Stimulated activated CD4-positive, alpha-beta T cell treated with anti-CD3 and anti-CD28 coated beads, Interleukin-4, amount 100 ng/mL, for 4 hours (primary cell): Measurements from ENCODE around the gene CASP6.

ENCODE experiments used
- DNase-seq, 2 experiments: peaks; one replicate each; pipeline ENCODE4 v3.0.0-alpha.2; 2020

Gene CASP6

GRCh38 chr4:109665783-109666485 is 37.3 kb downstream of the CASP6 start:
- no peak for DNase-seq

- DNase-seq: no peak
These were observed 40.5 kb downstream of the CASP6 start for GRCh38 chr4:109662771-109663170.

DNA sequence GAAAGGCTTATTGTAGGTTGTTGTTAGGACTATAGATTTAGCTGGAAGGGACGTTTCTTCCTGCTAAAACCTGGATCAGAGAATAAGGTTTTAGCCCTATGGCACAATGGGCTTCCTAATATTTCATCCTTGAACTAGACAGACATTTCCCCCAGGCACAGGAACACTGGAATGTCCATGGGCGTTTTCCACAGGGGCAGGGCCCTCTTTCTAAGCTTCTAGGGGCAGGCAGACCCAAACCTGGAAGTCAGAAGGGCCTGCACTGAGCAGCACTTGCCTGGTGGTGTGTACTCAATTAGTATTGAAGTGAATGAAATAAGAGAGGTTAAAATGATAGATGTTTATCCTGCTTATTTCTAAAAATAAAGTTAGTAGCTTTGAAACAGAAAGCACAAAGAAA is 41.1 kb downstream of the CASP6 start:
- no peak for DNase-seq

- no peak for DNase-seq
These were observed 44.3 kb downstream of the CASP6 start for GRCh38 chr4:109658871-109659410.

DNA sequence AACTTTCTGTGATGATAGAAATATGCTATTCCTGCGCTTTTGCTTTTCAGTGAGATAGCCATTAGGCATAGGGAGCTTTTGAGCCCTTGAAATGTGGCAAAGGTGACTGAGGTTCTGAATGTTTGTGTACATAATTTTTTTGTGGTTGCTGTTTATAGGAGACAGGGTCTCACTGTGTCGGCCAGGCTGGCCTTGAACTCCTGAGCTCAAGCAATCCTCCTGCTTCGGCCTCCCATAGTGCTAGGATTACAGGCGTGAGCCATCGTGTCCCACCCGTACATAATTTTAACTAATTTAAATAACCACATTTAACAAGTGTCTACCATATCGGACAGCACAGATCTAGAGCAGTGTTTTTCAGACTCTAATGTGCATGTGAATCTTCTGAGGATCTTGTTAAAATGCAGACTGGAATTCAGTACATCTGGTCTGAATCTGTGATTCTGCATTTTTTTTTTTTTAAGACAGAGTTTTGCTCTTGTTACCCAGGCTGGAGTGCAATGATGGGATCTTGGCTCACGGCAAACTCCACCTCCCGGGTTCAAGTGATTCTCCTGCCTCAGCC is 45.3 kb downstream of the CASP6 start:
- DNase-seq: no peak

GRCh38 chr4:109655396-109655795 is 47.8 kb downstream of the CASP6 start:
- no peak for DNase-seq

- DNase-seq: peak in 1 of 2 experiments; percentile 9
These were observed 53.4 kb downstream of the CASP6 start for GRCh38 chr4:109649872-109650271.

DNA sequence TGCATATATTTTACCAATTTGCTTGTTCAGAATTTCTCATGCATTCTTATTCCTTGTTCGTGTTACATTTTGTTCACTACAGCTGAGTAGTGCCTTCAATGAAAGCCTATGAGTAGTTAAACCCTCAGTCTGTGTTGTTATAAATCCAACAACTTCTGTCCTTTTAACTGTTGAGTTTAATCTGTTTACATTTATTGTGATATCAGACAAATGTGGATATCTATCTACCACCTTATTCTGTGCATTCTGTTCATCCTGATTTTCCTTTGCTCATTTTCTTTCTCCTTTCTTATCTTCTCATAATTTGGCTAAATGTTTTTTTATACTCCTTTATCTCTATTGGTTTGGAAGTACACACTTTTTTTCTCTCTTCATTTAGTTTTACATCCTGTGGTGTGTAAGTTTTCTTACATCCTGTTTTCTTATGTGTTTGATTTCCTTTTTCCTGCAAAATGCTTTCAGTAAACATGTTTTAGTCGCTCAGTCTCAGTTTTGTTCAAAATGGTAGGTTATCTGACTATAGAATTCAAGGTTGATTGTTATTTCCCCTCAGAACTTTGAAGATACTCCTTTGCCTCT is 54.2 kb downstream of the CASP6 start:
- DNase-seq: no peak

DNA sequence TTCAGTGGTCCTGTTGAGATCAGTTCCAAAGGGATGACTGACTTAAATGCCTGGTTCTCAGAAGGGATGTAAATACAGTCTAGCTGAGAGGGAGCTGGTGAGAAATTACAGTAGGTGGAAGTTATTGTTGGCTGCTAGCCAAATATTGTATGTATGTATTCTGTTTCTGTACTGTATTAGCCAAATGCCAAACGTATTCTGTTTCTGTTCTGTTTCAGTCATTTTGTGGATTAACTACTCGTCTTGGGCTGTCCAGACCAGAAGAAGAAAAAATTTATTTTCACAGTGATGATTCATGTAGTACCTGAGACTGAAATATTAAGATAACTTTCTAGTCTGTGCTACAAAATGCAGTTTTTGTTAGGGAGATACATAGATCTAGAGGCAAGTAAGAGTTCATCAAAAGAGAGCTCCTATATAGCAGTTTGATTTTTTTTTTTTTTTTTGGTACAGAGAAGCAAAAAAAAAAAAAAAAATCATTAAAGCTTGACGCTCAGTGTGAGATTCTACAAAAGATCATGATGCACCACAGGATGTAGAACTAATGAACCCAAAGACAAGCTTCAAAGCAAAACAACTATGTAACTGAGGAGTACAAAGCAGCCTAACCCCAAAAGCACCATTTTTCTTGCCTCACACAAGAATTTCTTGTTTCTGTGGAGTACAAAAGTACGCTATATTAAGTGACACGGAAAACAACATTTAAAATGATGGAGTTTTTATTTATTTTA is 54.8 kb downstream of the CASP6 start:
- DNase-seq: no peak

GRCh38 chr4:109645874-109646710 is 57.2 kb downstream of the CASP6 start:
- no peak for DNase-seq

DNA sequence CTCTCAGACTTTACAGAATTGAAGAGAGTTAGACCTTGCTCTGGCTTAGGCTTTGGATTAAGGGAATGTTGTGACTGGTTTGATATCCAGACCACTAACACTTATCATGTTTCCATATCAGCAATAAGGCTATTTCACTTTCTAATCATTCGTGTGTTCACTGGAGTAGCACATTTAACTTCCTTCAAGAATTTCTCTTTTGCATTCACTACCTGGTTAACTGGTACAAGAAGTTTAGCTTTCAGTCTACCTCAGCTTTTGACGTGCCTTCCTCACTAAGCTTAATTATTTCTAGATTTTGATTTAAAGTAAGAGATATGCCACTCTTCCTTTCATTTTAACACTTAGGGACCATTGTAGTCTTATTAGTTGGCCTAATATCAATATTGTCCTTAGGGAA is 62.6 kb downstream of the CASP6 start:
- no peak for DNase-seq
